Kidney epithelial cell (primary cell): ENCODE results near the gene SPINK8. TPM values are rescaled to one million over a fixed set of nuclear protein-coding genes. Genes with fewer than 3 reads are reported as not detected.
"Not testable (repeated sequence)": the region's sequence is repeated elsewhere in the genome, so short reads cannot be mapped to it uniquely, and the experiment has no call there.

ENCODE experiments used
- DNase-seq: peaks from one replicate; pipeline ENCODE4 v3.0.0-alpha.2; 2010; ENCODE audit warnings: low read depth
- H3K27me3 ChIP-seq: 2 replicates; pipeline ENCODE4 v1.6.0; 2011; ENCODE audit warnings: low read length; ENCODE audit not compliant: control insufficient read depth, insufficient read depth
- H3K36me3 ChIP-seq: 2 replicates; pipeline ENCODE4 v1.5.1; 2011; ENCODE audit warnings: low read length; ENCODE audit not compliant: control insufficient read depth, insufficient read depth
- H3K4me3 ChIP-seq: 2 replicates; pipeline ENCODE4 v1.5.1; 2011; ENCODE audit warnings: low read depth, mild to moderate bottlenecking, control low read depth, low read length
- CTCF ChIP-seq: IDR thresholded peaks from 2 replicates; pipeline ENCODE4 v1.5.1; 2011; ENCODE audit warnings: mild to moderate bottlenecking, moderate library complexity, low read length, control low read depth, inconsistent platforms; ENCODE audit not compliant: insufficient read depth, poor library complexity, severe bottlenecking
- total RNA-seq: library from RNA; depleted of rRNA; stranded (reverse); fragments of >200 nt; gene quantifications from 2 replicates; pipeline ENCODE4 v1.2.3, GENCODE V29; 2015

The SPINK8 gene
- total RNA-seq, 1 donor from 2014 or later, result not detected

GRCh38 chr3:48334605-48335004 lies 1.1 kb upstream of the SPINK8 start:
- Histone ChIP-seq H3K4me3 (no peak overlapping the region), H3K36me3 (no peaks in the 10 kb centered on the region), H3K27me3 (no peaks in the 10 kb centered on the region)
- no peak for TF ChIP-seq CTCF
- DNase-seq, result no peak

- H3K36me3 ChIP-seq, H3K27me3 ChIP-seq, H3K4me3 ChIP-seq, DNase-seq: not testable (repeated sequence)
These were observed 1.6 kb downstream of the SPINK8 start for GRCh38 chr3:48331706-48332435.

DNA sequence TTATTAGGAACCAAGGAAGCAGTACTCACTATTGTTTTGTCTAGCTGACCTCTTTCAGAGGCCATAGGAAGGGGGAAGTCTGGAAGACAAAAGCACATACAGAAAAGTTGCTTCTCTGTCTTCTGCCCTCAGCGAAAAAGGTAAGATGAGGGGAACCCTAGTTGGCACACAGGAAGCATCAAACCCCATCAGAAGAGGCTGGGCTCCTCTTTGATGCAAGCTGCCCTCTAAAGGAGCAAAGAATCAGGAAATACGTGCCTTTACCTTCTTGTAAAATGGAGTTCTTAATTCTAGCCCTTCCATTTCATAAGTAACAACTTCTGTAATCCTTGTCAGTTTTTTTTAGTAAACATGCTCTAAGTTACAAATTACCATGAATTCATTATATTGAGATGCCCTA lies 12.5 kb downstream of the SPINK8 start:
- no peak overlapping the region for H3K4me3 ChIP-seq
- TF ChIP-seq CTCF, result no peak
- H3K36me3 ChIP-seq, result no peaks in the 10 kb centered on the region
- H3K27me3 ChIP-seq, result no peaks in the 10 kb centered on the region
- DNase-seq, result no peak

- Histone ChIP-seq H3K36me3 (no peaks in the 10 kb centered on the region), H3K4me3 (no peak overlapping the region), H3K27me3 (no peaks in the 10 kb centered on the region)
- no peak for TF ChIP-seq CTCF
- DNase-seq, result no peak
These were observed 14.6 kb downstream of the SPINK8 start for GRCh38 chr3:48318713-48319468.

DNA sequence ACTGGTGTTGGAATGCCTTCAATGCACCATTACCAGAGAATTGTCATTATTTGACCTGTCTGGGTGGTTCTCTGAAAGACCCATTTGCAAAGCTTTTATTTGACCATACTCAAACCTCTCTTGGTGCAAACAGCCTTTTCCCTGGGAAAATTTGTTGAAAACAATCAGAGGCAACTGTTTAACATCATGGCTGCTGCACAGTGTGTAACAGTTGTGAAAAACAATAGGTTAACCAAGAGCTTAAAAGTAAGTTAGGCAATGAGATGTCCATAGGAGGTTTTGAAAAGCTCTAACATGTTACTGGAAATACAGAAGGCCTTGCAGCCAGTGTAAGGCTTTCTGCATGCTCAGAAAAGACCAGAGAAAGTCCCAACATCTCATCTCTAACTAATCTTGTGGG lies 18.9 kb downstream of the SPINK8 start:
- Histone ChIP-seq H3K27me3 (no peaks in the 10 kb centered on the region), H3K36me3 (no peaks in the 10 kb centered on the region), H3K4me3 (no peak overlapping the region)
- no peak for DNase-seq
- no peak for TF ChIP-seq CTCF

DNA sequence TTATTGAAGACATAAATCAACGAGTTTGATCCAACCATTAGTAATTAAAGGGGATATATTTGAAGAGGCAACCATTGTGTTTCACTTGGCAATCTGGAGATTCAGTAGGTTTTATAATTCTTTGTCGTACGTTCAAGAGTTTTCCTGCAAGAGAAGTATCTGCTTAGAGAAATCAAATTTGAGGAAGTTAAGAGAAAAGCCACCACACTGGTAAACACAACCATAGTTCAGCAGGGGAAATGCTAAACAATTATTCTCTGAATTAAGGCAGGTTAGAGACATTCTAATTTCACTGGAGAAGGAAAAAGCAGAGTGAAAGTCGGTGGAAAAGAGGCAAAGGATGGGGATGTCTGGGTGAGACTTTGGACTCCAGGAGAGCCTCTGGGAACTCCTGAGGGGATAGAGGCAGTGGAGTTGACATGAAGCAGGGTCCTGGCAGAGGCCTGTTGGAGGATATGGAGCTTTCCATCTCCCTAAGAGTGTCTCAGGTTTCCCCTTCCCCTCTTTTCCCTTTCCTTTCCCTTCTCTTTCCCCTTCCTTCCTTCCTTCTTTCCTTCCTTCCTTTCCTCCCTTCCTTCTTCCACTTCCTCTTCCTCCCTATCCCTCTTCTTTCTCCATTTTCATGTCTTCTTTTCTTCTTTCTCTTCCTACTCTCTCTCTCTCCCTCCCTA lies 26.5 kb downstream of the SPINK8 start:
- Histone ChIP-seq H3K27me3 (peaks cover 3% of the 10 kb centered on the region), H3K4me3 (no peak overlapping the region), H3K36me3 (no peaks in the 10 kb centered on the region)
- TF ChIP-seq CTCF, result no peak
- DNase-seq, result no peak
